Bronchial epithelial cell (primary cell): Measurements from ENCODE around the gene CCM2L. TPM values are rescaled to one million over a fixed set of nuclear protein-coding genes. Genes with fewer than 3 reads are reported as not detected.

ENCODE experiments used
- DNase-seq: peaks from one replicate; pipeline ENCODE4 v3.0.0-alpha.2; 2010; ENCODE audit warnings: low read depth
- FAIRE-seq: peaks from 2 replicates; lab custom pipeline; 2011; peaks lifted over from hg19 to GRCh38; lab: Jason Lieb, UNC
- H3K27me3 ChIP-seq: 2 replicates; pipeline ENCODE4 v1.5.1; 2011; ENCODE audit warnings: low read length; ENCODE audit not compliant: control insufficient read depth, insufficient read depth
- H3K36me3 ChIP-seq: 2 replicates; pipeline ENCODE4 v1.5.1; 2011; ENCODE audit warnings: low read length; ENCODE audit not compliant: control insufficient read depth, insufficient read depth
- H3K4me3 ChIP-seq: 2 replicates; pipeline ENCODE4 v1.5.1; 2011; ENCODE audit warnings: mild to moderate bottlenecking, low read depth, low read length, control low read depth
- CTCF ChIP-seq: IDR thresholded peaks from 2 replicates; pipeline ENCODE4 v1.5.1; 2011; ENCODE audit warnings: mild to moderate bottlenecking, moderate library complexity, low read length, control low read depth, inconsistent platforms; ENCODE audit not compliant: insufficient read depth, severe bottlenecking
- total RNA-seq: library from RNA; depleted of rRNA; stranded (reverse); fragments of >200 nt; gene quantifications from 2 replicates; pipeline ENCODE4 v1.2.1, GENCODE V29; 2014

CCM2L gene
- total RNA-seq, 1 donor from 2014 or later: not detected

DNA sequence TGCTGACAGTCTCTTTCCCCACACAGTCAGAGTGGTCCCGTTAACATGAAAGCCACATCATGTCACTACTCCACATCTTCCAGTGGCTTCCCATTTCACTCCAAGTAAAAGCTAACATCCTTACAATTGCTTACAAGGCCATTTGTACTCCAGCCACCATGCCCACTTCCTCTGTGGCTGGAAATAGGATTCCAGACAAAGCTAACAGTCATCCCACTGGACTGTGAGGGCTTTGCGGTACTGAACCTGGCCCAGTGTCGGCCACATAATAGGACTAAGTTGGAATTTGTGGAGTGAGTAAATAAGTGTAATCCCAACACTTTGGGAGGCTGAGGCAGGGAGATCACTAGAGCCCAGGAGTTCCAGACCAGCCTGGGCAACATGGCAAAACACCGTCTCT lies 10.9 kb downstream of the CCM2L start:
- no peak for TF ChIP-seq CTCF
- no peak for FAIRE-seq
- no peaks in the 10 kb centered on the region for H3K36me3 ChIP-seq
- H3K27me3 ChIP-seq: peaks cover 20% of the 10 kb centered on the region
- H3K4me3 ChIP-seq: no peak overlapping the region
- DNase-seq: no peak

- TF ChIP-seq CTCF: no peak
- FAIRE-seq (no peak), DNase-seq (no peak)
- Histone ChIP-seq H3K4me3 (no peak overlapping the region), H3K36me3 (no peaks in the 10 kb centered on the region), H3K27me3 (peaks cover 9% of the 10 kb centered on the region)
Measured at GRCh38 chr20:32024683-32025295, 14.6 kb downstream of the CCM2L start.

DNA sequence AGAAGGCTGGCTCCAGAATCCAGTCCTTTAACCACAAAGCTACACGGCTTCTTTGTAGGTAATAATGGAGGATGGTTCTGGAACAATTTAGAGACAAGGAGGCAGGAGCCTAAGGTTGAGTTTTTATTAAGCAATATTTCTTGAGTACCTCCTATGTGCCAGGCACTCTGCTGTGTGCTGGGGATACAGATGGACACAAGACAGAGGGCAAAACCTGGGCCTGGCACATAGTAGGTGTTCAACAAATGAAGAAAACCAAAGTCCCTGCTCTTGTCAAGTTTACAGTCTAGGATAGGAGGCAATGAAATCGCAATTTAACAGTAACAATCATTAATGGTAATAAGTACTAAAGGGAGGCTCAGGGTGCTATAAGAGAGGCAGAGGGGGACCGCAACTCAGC lies 17.4 kb downstream of the CCM2L start:
- DNase-seq: no peak
- H3K27me3 ChIP-seq: peaks cover 5% of the 10 kb centered on the region
- H3K36me3 ChIP-seq: no peaks in the 10 kb centered on the region
- FAIRE-seq: no peak
- no peak overlapping the region for H3K4me3 ChIP-seq
- TF ChIP-seq CTCF: no peak

GRCh38 chr20:32028647-32029372 lies 18.6 kb downstream of the CCM2L start:
- DNase-seq (no peak), FAIRE-seq (no peak)
- TF ChIP-seq CTCF: no peak
- H3K4me3 ChIP-seq: no peak overlapping the region
- H3K36me3 ChIP-seq: no peaks in the 10 kb centered on the region
- peaks cover 5% of the 10 kb centered on the region for H3K27me3 ChIP-seq

GRCh38 chr20:32029561-32029960 lies 19.3 kb downstream of the CCM2L start:
- Histone ChIP-seq H3K27me3 (peaks cover 5% of the 10 kb centered on the region), H3K36me3 (no peaks in the 10 kb centered on the region), H3K4me3 (no peak overlapping the region)
- FAIRE-seq (no peak), DNase-seq (no peak)
- no peak for TF ChIP-seq CTCF
